TTC549 (cell line): ENCODE data around the gene MMP21.

ENCODE experiments used
- FAIRE-seq: peaks from 2 replicates; lab custom pipeline; 2012; peaks lifted over from hg19 to GRCh38; lab: Jason Lieb, UNC

Gene MMP21

GRCh38 chr10:125792342-125793300, 17.0 kb upstream of the MMP21 start:
- no peak for FAIRE-seq

DNA sequence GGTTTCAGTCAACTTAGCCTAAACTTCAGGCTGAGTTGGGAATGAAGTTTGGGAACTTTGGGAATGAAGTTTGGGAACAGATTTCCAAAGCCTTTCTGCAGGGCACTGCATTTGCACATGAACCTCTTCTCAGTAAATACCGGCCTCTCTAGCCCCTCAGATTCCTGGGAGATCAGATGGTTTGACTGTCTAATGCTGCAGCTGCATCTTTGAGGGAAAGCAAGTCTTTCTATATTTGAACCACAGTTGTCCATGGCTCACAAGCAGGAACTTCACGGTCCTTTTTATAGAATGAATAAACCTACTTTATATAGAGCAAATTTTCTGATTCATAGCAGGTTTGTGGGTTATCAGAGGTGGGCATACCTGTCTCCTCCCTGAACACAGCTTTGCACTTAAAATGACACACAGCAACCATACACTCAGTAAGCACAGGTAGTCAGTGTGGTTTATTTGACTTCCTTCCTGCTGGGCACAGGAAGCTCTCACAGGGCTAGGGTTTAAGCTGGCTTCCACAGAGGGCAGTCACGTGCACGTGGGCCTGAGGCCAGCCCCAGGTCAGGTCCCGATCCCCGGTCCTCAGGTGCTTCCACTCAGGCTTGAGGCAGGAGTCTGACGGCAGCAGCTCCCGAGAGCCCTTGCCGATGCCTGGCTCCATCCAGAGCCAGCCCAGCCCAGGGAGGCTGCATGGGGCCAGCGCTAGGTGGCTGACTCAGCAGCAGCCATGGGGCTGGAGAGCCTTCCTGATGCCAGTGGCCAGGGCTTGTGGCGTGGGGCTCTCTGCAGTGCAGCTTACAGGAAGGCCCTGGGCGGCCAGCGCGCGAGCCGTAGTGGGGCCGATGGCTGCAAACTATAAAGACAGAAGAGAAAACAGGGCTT, 12.8 kb upstream of the MMP21 start:
- no peak for FAIRE-seq

- no peak for FAIRE-seq
These were observed 10.2 kb upstream of the MMP21 start for GRCh38 chr10:125785791-125786190.

DNA sequence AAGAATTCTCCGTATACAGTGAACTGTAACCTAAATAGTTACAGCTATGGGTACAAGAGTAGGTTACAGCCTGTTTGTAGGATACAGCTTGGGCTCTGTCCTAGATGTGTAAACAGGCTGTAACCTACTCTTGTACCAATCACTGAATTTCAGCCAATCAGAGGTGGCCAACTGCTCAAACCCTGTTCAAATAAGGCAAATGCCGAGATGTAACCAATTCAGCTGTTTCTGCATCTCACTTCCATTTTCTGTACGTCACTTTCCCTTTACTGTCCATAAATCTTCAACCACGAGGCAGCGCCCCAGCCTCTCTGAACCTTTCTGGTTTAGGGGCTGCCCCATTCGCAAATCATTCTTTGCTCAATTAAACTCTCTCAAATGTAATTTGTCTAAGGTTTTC, 8.3 kb upstream of the MMP21 start:
- no peak for FAIRE-seq

GRCh38 chr10:125783408-125783807, 7.8 kb upstream of the MMP21 start:
- FAIRE-seq = no peak

GRCh38 chr10:125782616-125783015, 7.0 kb upstream of the MMP21 start:
- no peak for FAIRE-seq

DNA sequence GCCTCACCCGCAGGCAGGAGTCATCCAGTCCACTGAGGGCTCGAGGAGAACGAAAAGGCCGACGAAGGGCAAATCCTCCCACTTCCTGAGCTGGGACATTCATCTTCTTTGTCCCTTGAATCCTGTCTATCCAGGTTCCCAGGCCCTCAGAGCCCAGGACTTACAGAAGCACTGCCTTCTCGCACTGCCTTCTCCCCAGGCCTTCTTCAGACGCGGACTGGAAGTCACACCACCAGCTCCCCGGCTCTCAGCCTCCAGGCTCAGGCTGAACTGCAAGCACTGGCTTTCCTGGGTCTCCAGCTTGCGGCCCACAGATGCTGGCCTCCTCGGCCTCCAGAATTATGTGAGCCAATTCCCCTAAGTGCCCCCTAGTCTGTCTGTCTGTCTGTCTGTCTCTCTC, 6.4 kb upstream of the MMP21 start:
- no peak for FAIRE-seq

- FAIRE-seq = no peak
These were observed 5.8 kb upstream of the MMP21 start for GRCh38 chr10:125781374-125781773.

- no peak for FAIRE-seq
These were observed 4.0 kb upstream of the MMP21 start for GRCh38 chr10:125779403-125780327.

DNA sequence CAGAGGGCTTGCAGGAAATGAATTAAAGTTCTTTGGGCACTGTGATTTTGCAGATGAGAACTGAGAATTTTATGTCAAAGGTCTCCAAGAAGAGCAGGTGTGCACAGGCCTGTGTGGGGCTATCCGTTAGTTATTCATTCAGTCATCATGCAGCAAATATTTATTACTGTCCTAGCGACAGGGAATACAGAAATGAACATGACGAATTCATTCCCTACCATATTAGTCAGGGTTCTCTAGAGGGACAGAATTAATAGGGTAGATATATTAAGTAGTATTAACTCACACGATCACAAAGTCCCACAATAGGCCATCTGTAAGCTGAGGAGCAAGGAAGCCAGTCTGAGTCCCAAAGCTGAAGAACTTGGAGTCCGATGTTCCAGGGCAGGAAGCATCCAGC, 2.9 kb upstream of the MMP21 start:
- no peak for FAIRE-seq

DNA sequence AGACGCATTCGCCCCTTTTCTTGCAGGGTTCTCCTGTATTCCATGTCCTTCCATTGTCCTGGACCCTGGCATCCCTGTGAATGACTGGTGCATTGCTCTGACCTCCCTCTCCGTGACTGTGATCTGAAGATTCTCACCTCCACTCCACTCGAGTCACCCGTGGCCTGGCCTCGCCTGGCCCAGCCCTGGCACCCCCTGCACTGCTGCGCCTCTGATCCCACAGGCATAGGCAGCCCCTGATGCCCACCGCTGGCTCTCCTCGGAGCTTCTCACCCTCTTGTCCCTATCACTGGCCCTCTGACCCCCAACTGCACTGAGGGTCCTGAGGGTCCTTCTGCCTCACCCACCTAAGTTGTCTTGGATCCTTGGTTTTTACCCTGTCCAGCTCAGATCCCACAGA, 2.2 kb upstream of the MMP21 start:
- FAIRE-seq = no peak

DNA sequence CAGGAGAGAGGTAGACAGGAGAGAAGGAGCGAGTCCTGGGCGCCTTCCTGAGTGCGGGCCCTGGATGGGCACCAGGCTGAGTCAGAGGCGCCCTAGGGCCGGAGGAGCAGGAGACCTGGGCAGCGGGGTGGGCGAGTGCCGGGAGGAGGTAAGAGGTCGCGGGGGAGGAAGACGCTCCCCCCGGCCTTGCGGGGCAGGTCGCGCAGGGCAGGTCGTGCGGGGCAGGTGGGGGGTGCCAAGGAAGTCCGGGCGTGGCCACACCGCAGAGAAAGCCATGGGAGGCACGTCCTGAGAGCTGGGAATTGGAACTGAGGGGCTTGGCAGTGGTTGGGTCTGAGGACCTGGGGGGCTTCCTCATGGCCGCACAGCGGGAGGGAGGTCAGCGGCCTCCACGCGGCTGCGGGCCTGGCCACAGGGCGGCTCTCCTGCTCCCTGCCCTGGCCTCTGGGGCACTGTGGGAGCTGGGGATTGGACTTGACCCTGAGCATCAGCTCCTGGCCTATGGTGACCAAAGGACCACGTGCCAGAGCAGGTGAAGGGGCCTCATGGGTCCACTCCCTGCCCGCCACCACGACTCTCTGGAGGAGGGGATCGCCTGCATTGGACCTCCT, 935 bp downstream of the MMP21 start:
- no peak for FAIRE-seq

DNA sequence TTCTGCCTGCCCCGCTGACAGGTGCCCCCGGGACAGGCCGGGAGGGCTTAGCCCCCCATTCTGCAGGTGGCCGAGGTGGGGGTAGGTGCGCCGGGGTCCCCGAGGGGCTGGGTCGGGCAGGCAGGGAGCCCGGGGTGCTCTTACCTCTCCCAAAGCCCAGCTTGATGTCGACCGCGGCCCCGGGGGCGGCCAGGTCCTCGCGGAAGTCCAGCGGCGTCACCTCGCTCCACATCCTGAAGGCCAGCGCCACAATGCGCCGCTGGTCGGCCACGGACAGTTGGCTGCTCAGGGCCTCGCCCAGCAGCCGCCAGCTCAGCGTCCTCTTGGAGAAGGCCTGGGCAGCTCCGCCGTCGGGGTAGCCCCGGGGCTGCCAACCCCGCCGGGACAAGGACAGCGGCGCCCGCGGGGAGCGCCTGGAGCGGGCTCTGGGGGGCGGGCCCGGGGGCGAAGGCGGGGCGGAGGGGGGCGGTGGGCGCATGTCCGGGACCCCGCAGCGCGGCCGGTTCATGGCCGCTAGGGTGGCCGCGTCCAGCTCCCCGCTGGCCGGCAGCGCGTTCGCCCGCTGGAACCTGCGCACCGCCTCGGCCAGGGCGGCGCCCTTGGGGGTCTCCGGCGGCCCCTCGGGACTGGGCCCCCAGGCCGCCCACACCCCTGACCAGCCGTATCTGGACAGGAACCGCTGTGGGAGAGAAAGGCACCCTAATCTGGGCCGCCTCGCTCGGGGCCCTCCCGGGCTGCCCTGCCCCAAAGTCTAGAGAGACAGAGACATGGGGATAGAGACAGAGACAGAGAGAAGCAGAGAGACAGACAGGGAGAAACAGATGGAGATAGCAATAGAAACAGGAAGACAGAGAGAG, 1.7 kb downstream of the MMP21 start:
- FAIRE-seq = no peak

DNA sequence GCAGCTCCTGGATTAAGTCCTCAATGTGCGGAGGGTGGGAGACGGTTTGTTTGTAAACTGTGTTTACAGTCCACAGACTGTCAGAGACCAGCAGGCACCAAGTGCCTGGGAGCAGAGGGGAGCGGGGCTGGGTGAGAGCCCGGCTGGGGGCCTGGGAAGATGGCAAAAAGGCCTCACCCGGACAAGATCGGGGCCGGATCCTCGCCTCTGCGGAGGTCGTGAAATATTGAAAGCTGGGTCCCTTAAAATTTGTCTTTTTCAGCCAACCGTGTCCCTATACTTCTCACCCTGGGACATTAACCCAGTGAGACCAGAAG, 2.8 kb downstream of the MMP21 start:
- FAIRE-seq = no peak

GRCh38 chr10:125772112-125772863, 3.3 kb downstream of the MMP21 start:
- no peak for FAIRE-seq

DNA sequence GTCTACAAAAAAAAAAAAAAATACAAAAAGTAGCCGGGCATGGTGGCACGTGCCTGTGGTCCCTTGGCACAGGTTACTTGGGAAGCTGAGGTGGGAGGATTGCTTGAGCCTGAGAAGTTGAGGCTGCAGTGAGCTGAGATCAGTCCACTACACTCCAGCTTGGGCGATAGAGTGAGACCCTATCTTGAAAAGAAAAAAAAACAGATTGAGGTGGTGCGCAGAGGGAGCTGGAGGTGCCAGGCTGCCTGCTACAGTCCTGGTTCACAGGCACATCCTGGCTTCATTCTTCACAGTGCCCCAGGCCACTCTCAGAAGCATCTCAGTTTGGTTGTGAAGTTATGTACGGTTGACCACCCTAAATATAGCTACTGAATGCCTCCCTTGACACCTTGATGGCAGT, 4.8 kb downstream of the MMP21 start:
- FAIRE-seq = no peak

GRCh38 chr10:125769175-125769574, 6.4 kb downstream of the MMP21 start:
- no peak for FAIRE-seq

GRCh38 chr10:125768219-125768855, 7.3 kb downstream of the MMP21 start:
- FAIRE-seq = no peak

DNA sequence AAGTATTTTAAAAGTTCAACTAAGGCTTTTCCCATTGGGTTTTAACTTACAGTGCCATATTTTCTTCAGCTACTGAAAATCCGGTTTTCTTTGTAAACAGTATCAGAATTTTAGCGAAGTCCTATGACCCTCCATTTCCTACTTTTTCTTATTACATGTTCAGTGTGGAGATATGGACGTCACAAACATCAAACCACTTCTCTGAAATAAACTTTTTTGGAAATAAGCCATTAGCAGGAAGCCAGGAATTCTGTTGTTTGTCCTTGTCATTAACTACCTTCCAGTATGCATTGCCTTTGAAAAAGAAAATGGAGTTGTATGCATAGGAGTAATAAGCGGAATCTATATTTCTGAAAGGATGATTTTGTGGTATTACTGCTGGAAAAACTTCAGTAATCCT, 9.1 kb downstream of the MMP21 start:
- FAIRE-seq = no peak

DNA sequence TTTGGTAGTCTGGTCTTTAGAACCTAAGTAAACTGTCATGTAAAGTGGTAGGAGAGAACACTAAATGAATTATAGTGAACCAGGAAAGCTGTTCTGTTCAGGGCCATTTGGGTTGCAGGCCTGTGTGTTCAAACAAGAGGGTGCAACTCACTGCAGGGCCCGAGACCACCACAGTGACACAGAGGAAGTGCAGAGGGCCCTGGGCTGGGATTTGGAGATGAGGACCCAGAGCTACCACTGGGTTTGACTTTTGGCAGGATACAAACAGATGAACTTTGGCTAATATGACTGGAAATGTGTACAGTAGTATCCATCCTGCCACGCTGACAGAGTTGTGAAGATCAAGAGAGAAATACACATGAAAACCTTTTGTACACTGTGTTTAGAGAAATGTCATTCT, 9.8 kb downstream of the MMP21 start:
- no peak for FAIRE-seq
